Amniotic epithelial cell (primary cell): ENCODE data around the gene USP25.
A peak's percentile ranks its signal among the peaks of the same experiment; 100 is the strongest.
"Not testable (repeated sequence)": the region's sequence is repeated elsewhere in the genome, so short reads cannot be mapped to it uniquely, and the experiment has no call there.

Source experiments
- DNase-seq: peaks from one replicate; pipeline ENCODE4 v3.0.0-alpha.2; 2010; ENCODE audit warnings: low read depth

USP25 gene

DNA sequence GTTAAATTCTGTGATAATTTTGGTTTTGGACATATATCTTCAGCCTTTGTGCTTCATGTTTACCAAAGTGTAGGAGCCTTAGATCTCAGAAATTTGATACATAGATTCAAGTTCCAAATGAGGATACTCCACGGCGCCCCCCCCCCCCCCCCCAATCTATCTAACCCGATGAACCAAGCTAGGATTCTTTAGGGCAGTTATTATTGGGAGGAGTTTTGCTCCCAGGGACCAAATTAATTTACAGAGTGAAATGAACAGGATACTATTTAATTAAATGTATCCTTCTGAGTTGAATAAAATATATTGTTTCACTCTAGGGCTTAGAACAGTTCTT lies 3.2 kb downstream of the USP25 start:
- DNase-seq, result no peak

DNA sequence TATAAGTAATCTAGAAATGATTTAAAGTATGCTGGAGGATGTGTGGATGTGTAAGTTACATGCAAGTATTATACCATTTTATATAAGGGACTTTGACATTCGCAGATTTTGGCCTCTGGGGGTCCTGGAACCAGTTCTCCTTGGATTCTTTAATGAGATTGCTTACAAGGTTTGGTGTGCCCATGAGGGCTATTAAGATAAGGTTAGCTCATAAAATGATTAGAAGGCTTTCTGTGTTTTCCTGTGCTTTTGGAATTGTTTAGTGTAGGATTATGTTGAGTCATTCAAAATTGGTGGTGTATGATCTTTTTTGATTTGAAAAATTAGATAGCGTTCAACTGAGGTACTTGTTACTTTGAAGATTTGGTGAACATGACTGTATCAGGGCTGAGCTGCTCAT lies 5.6 kb downstream of the USP25 start:
- no peak for DNase-seq

DNA sequence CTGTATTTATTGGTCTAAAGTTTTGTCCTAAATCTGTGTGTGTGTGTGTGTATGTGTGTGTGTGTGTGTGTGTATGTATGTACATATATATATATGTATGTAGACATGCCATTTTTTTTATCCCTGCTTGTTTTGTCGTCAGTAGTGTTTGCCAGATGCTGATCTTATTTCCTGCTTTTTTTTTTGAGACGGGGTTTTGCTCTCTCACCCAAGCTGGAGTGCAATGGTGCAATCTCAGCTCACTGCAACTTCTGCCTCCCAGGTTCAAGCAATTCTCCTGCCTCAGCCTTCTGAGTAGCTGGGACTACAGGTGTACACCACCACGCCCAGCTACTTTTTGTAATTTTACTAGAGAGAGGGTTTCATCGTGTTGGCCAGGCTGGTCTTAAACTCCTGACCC lies 6.1 kb downstream of the USP25 start:
- DNase-seq, result peak; percentile 33

DNA sequence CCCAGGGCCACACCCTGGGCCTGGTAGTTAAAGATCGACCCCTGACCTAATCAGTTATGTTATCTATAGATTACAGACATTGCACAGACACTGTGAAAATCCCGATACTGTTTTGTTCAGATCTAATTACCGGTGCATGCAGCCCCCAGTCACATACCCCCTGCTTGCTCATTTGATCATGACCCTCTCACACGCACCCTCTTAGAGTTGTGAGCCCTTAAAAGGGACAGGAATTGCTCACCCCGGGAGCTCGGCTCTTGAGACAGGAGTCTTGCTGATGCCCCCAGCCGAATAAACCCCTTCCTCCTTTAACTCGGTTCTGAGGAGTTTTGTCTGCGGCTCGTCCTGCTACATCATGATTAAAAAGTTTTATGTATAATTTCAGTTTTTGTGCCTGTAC lies 9.0 kb downstream of the USP25 start:
- not testable (repeated sequence) for DNase-seq

DNA sequence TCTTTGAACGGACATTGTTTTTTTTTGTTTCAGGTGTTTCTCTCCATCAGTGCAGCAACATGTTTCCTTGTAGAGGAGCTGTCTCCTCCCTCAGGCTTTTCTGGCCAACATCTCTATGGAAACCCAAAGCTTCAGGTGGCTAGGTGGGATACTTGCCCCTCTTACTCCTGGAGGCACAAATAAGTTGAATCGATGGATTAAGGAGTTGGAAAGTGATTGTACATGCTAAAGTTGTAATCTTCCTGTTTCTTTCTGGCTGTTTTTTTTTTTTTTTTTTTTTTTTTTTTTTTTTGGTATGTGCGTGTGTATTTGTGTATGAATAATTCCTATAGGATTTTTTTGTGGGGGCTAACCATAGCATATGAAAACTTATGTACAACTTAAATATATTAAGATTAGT lies 10.6 kb downstream of the USP25 start:
- no peak for DNase-seq

DNA sequence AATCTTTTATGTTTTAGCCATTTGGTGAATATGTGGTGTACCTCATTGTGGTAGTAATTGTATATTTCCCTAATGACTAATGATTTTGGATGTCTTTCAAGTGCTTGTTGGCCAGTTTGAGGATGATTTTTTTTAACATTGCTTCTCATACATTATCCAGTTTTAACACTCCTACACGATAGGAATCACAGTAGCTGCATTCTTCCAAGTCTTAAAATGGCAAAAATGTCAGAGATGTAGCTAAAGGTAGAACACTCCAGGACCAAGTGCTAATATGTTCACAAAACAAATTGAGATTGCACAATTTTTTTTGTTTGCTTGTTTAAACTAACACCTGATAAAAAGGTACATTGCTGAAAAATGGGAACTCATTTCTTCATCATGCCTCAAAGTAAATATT lies 11.7 kb downstream of the USP25 start:
- peak; percentile 49 for DNase-seq

DNA sequence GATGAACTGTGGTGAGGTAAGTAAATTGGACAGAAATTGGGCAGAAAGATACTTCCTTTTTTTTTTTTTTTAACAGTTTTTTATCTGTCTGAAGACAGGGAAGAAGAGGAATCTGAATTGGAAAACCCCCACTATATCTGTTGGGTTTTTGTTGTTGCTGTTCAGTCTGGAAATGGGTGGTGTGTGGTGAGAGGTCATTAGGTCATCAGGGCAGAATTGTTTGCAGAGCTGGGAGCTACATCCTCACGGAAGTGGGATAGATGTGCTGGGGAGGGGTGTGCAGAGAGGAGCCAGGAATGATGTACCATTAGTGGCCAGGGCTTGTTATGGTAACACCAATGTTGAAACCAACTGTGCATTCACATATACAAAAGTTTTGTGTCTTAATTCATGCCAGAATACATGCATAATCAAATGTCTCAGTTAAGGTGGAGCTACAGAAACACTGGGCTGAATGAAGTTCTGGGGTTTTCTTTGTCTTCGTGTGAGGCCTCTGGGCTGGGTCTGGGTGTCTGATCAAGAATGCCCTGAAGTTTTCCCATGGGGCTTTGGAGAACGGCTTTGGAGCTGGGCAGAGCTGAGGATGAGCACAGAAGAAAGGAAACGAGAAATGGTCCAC lies 12.4 kb downstream of the USP25 start:
- DNase-seq, result no peak

DNA sequence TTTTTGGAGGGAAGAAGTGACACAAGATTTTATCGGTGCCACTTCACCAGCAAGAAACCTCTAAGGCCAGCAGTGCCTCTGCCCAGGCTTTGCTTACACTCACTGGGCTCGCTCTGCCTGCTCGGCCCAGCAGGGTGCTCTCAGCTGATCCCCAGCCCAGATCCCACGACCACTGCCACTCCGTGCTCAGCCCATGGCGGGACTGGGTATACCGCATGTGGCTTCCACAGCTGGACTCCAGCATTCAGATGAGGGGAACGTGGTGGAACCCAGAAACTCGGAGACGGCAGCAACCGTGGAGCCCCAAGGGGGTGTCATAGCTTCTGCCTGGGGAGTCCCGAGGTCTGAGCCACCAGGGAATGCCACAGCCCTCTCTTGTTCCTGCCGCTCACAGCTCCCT lies 12.9 kb downstream of the USP25 start:
- no peak for DNase-seq

DNA sequence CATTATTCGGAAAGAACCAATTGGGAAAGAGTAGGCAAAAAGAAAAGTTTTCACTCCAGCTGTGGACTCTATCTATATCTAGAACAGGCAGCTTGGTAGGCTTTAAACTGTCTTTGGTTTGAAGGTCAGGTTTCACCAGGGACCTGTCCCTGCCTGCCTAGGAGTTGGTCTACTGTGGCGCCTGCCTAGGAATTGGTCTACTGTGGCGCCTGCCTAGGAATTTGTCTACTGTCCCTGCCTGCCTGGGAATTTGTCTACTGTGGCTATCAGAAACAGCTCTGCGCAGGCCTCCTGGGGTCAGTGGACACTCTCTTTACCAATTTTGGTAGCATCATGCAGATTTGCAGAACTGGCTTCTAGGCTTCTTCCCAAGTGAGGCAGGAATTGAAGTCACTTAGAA lies 13.8 kb downstream of the USP25 start:
- no peak for DNase-seq

DNA sequence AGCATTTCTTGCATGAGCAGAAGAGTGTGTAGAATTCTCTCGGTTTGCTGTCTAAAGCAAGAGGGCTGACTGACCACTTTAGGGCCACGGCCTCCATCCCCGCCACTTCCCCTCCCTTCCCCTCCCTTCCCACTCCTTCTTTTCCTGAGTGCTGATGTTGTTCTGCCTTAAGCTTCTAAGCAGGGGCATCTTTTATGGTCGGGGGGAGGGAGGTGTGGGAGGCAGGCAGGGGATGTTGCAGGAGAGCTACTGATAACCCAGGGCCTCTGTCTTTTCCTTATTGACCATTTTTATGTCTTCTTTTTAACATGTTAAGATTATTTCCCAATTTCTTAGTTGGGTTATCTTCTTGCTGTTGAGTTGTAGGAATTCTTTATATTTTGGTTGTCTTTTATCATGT lies 15.1 kb downstream of the USP25 start:
- no peak for DNase-seq

DNA sequence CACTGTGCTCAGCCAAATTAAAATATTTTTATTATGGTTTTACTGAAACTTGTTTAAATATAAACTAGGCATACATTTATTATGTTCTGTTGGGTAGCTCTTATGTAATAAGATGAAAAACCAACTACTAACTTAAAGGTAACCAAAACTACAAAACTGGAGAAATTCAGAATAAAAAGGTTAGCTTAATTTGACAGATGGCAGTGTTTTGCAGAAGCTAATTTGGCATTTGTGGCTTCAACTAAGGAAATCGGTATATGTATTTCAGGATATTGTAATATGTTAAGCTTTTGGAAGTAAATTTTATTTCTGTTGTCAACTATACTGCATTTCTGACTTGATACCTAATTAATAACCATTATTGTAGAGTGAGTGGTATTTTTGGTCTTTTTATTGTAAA lies 18.8 kb downstream of the USP25 start:
- no peak for DNase-seq

DNA sequence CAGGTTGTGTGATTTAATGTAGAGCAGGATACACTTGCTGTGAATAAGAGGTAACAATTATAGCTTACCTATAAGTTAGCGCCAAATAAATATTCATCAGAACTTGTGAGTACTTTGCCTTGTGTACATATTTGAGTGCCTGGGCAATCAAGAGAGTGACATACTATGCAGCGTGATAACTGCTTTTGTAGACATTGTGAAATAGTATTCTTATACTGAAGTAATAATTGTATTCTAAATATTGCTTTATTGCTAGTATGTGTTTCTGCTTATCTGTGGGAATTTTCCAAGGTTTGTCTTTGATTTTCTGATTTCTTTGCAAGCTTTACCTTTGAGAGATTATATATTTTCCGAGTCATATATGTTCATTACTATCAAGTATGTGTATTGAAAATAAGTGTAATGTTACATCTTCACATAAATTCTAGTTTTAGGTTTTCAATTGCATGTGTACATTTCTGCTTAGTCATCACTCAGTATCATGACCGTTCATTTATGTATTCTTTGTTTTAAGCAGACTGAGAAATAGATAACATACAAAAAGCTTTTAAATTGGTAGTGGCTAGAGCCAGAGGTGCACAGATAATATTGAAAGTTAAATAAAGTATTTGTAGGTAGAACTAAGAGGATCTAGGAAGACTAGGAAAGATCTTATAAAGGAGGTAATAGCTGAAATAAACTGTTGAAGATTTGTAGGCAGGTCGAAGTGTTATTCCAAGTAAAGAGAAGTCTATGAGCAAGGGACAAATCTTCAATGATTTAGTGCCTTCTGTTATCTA lies 19.5 kb downstream of the USP25 start:
- DNase-seq, result no peak

DNA sequence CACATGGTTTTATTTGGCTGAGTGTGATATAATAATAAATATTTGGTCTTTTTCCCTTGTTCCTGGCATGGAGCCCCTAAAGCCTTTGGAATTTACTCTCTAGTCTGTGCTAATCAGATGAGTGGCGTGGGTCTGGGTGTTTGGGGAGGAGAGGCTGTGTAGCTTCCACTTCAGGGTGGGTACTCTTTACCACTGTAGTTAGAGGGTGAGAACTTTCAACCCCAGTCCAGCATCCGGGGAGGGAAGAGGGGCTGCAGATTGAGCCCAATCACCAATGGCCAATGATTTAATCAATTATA lies 20.0 kb downstream of the USP25 start:
- DNase-seq, result peak; percentile 54

DNA sequence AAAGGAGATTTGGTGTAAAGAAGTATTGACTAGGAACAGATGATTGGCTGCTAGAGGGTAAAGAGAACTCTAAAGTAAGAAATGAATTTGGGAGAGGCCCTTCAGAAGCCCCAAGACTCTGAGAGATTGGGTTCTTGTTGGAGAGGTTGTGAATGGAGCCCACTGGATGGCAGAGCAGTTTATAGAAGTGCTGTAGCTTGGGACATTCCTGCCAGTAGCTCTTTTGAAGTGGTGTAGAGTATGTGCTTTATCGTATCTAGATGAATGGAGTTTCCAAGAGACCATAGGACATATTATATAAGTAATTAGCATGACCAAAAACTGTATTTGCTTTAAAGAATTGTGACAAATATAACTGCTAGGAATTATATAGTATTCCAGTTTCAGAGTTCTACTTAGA lies 21.3 kb downstream of the USP25 start:
- DNase-seq, result no peak

DNA sequence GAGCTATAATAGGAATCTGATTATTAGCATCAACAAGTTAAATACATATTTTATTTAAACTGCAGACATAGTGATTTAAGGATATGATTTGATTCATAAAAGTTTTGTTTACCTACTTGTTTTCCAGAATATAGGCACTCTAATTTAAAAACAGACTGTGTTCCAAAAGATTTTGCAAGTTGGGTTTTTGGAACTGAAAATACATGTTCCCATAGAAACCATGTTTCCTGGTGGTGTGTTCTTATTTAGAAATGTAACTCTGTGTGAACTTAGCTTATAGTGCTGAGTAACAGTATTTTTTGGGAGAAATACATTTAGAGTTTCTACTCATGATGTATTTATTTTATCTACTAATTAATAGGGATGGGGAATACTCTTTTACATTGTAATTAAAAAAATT lies 21.8 kb downstream of the USP25 start:
- DNase-seq, result no peak

DNA sequence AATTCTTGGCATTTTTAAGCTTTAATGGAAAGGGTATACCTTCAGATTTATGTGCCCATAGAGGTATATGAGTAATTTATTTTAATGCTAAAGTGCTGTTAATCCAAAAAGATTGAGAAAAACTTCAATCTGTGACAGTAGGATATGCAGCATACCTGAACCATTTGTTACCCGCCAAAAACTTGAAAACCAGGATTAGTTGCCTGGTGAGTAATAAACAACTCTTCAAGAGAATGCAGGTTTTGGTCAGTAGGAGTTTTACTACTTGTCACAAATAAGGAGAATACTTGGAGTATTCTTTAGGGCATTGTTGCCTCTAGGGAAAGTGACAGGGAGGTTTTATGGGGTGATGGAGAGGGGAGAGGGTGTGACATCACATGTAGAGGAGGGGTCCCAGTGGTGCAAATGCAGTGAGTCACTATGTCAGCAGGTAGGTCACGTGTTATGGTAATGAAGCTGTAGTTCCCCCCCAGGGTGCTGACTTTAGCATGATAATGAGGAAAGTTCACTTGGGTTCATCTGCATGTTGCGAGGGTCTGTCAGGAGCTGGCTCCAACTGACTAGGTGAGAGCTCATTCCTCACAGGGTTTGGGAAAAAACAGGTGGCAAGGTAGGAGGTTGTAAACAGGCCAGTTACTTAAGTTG lies 23.1 kb downstream of the USP25 start:
- DNase-seq, result no peak

DNA sequence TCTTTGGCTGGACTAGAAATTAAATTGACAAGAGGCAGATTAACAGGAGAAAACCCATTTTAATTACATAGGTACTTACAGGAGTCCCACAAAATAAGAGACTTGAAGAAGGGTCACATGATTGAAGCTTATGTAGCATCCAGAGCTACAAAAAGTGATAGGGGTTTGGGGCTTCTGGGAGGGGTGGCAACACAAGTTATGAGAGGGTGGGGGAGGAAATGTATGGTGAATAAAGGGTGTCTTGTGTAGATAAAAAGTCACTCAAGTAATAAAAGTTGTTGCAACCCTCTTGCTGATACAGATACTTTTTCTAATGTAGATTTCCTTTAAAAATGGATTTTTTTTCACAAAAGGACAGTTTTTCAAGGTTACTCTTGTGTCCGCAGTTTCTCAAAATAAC lies 24.0 kb downstream of the USP25 start:
- no peak for DNase-seq

DNA sequence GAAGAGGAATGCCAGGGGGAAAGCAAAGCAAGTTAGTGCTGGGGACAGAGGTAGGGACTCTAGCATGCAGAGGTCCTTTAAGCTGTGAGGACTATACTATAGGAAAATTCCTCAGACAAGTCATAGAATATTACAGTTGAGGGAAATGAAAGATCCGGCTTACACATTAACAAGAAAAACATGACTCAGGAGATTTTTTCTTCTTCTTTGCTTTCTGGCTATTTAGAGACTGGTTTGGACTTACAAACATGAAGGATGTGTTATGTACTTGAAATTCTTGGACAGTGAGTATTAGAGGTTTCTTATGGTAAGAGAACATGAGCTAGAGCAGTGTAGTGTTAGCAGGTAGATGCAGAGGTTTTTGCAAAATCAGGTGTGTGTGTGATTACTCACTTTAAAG lies 24.9 kb downstream of the USP25 start:
- DNase-seq, result peak; percentile 84

DNA sequence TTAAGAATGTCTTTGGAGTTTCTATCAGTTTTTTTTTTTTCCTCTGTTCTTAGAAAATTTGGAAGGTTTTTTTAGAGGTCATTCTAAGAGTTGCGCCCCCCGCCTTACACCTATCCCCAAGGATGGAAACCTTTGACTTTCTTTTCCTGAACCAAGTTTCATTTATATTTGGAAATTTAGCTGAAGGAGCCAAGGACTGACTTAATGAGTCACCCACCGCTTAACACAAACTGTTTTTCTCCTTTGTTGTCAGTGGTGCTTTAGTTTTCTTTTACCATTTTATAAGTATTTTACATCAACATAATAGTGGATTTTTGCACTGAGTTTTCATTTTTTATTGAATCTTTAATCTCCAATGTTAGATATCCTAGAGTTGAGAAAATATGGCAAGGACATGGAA lies 25.3 kb downstream of the USP25 start:
- no peak for DNase-seq

DNA sequence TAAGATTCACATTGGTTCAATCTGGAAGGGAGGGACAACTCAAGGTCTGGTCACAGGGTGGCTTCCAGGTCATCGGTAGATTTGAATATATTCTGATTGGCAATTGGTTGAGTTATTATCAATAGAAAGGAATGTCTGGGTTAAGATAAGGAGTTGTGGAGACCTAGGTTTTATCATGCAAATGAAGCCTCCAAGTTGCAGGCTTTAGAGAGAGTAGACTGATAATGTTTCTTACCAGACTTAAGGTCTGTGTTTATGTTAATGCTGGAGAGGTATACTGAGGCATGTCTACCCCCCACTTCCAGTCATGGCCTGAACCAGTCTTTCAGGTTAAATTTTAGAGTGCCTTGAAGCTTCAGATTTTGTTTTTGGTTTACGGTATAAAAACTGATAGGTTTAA lies 29.7 kb downstream of the USP25 start:
- no peak for DNase-seq

DNA sequence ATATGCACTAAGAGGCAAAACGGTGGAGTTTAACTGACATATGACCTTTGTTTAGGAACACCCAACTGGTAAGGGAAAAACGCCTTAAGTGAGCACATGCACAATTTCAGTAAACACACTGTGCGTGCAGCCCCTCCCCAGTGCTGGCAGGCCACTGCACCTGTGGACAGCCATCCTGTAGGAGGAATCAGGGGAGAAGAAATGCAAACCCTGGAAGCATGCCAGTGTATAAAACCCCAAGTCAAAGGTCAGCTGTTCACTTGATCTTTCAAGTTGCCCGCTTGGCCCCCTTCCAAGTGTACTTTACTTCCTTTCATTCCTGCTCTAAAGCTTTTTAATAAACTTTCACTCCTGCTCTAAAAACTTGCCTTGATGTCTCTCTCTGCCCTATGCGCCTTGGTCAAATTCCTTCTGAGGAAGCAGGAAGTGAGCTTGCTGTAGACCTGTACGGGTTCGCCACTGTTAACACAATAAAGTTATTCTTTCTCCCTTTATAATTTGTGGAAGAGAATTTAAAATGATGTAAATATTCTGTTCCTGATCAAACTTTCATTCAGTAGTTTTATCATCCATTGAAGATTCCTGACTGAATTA lies 31.8 kb downstream of the USP25 start:
- no peak for DNase-seq

DNA sequence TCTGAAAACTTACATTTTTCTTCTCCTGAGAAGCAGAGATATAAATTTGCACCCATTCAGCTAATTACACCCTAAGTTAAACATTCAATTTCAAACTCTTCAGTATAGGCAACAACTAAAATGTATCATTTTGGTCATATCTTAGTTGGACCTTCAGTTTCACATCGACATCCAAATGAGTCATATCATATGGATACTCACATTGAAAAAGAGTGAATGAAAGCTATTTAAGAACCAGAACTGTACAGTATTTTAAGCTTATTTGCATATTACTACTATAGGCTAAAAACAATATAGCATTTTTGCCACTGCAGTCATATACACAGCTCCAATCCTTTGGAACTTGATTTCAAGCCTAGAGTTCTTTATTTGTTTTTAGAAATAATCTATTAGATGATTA lies 33.6 kb downstream of the USP25 start:
- DNase-seq, result no peak

DNA sequence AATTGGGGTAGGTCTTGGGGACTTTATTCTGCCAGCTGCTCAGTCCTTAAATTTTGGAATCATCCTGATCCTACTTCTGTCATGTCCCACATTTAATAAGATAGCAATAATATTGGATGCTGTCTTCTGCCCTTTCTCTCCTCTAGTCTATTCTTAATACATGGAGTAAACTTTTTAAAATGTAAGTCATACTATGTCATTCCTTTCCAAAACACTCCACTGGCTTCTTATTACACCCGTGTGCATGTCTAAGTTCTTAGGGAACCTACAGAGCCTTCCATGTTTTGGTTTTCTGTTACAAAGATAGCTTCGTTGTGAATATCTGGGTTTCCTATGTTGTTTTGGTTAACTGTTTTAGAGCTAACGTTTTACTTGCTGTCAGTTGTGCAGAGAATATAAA lies 35.1 kb downstream of the USP25 start:
- DNase-seq, result no peak
